Stimulated activated CD8-positive, alpha-beta memory T cell treated with anti-CD3 and anti-CD28 coated beads, Interleukin-15, amount 100 ng/mL, for 4 hours (primary cell): ENCODE data around the gene MPND.

Experiments used
- DNase-seq, 2 donors: peaks; one replicate each; pipeline ENCODE4 v3.0.0-alpha.2; 2020; ENCODE audit warnings: low read depth in 2 of 2

MPND gene

GRCh38 chr19:4319067-4319718 is 24.2 kb upstream of the MPND start:
- no peak for DNase-seq

- no peak for DNase-seq
Observed at GRCh38 chr19:4320419-4320818, 22.9 kb upstream of the MPND start.

- no peak for DNase-seq
Observed at GRCh38 chr19:4322942-4323665, 20.3 kb upstream of the MPND start.

GRCh38 chr19:4323692-4324091 is 19.7 kb upstream of the MPND start:
- no peak for DNase-seq

GRCh38 chr19:4324228-4324627 is 19.1 kb upstream of the MPND start:
- no peak for DNase-seq

- DNase-seq: no peak
Observed at GRCh38 chr19:4326215-4326836, 17.0 kb upstream of the MPND start.

- no peak for DNase-seq
Observed at GRCh38 chr19:4326837-4327251, 16.5 kb upstream of the MPND start.

GRCh38 chr19:4327252-4327876 is 16.0 kb upstream of the MPND start:
- DNase-seq: peak; percentile 41 to 57

- no peak for DNase-seq
Observed at GRCh38 chr19:4327877-4328242, 15.5 kb upstream of the MPND start.

GRCh38 chr19:4328243-4328990 is 14.9 kb upstream of the MPND start:
- peak; percentile 94 to 97 for DNase-seq

- DNase-seq: peak in 1 of 2 donors; percentile 41
Observed at GRCh38 chr19:4328991-4329681, 14.2 kb upstream of the MPND start.

GRCh38 chr19:4329858-4330257 is 13.5 kb upstream of the MPND start:
- DNase-seq: no peak

- DNase-seq: no peak
Observed at GRCh38 chr19:4334929-4335570, 8.3 kb upstream of the MPND start.

- no peak for DNase-seq
Observed at GRCh38 chr19:4337906-4338440, 5.4 kb upstream of the MPND start.

GRCh38 chr19:4338441-4339355 is 4.7 kb upstream of the MPND start, which contains the start of gene STAP2:
Gene STAP2 (minus strand): TSS chr19:4338827. CDS start chr19:4338753, 74 bp downstream.
- no peak for DNase-seq

GRCh38 chr19:4342314-4342614 is 1.1 kb upstream of the MPND start:
- no peak for DNase-seq

- peak; percentile 71 to 86 for DNase-seq
Observed at GRCh38 chr19:4342615-4343369, 570 bp upstream of the MPND start.

GRCh38 chr19:4345342-4346019 is 2.1 kb downstream of the MPND start:
- no peak for DNase-seq
